Omental fat pad (tissue), 4 donors: ENCODE data around the gene ASGR1. TPM values are rescaled to one million over a fixed set of nuclear protein-coding genes. Genes with fewer than 3 reads are reported as not detected.
"Not testable (repeated sequence)": the region's sequence is repeated elsewhere in the genome, so short reads cannot be mapped to it uniquely, and the experiment has no call there.

Experiments
- ATAC-seq: fragments of 150-250 bp; one replicate; pipeline ENCODE4 v1.9.1; 2016; ENCODE audit warnings: mild to moderate bottlenecking, moderate library complexity; ENCODE audit not compliant: low FRiP score
- DNase-seq: peaks from one replicate; pipeline ENCODE4 v3.0.0-alpha.2; 2019; ENCODE audit warnings: low spot score
- total RNA-seq, 4 donors: library from RNA; depleted of rRNA; stranded (reverse); fragments of >200 nt; gene quantifications; one replicate each; pipeline ENCODE4 v1.1.0, GENCODE V29; 2016
- TF ChIP-seq, protein P1 (sequence below), 3 donors: fragments of 450-650 bp; IDR thresholded peaks; one replicate each; pipeline ENCODE4 v1.5.1; 2016 to 2017; ENCODE audit warnings: antibody characterized with exemption in 3 of 3, mild to moderate bottlenecking in 3 of 3, moderate library complexity in 2 of 3

The ASGR1 gene
- total RNA-seq, 4 donors from 2014 or later = 0.56 to 2.5 (median 1.4) TPM

DNA sequence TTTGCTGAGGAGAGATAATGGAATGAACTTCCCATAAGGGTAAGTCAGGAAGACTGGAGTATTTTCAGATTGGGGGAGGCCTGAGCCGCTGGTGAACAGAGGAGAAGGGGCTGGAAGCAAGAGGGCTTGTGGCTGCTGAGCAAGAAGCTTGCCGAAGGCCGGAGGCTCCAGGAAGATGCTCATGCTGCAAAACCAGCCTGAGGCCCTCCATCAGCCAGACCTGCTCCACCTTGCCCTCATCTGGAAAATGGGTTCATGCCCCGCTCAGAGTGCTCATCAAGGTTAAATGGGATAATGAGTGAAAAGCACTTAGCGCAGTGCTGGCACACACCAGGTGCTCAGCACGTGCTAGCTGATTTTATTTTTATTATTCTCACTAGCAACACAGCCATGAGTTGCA lies 5.5 kb upstream of the ASGR1 start:
- TF ChIP-seq, protein P1, sequence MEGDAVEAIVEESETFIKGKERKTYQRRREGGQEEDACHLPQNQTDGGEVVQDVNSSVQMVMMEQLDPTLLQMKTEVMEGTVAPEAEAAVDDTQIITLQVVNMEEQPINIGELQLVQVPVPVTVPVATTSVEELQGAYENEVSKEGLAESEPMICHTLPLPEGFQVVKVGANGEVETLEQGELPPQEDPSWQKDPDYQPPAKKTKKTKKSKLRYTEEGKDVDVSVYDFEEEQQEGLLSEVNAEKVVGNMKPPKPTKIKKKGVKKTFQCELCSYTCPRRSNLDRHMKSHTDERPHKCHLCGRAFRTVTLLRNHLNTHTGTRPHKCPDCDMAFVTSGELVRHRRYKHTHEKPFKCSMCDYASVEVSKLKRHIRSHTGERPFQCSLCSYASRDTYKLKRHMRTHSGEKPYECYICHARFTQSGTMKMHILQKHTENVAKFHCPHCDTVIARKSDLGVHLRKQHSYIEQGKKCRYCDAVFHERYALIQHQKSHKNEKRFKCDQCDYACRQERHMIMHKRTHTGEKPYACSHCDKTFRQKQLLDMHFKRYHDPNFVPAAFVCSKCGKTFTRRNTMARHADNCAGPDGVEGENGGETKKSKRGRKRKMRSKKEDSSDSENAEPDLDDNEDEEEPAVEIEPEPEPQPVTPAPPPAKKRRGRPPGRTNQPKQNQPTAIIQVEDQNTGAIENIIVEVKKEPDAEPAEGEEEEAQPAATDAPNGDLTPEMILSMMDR (IDR thresholded peaks at IDR 0.05) = no peak
- DNase-seq = no peak
- ATAC-seq = no peak

DNA sequence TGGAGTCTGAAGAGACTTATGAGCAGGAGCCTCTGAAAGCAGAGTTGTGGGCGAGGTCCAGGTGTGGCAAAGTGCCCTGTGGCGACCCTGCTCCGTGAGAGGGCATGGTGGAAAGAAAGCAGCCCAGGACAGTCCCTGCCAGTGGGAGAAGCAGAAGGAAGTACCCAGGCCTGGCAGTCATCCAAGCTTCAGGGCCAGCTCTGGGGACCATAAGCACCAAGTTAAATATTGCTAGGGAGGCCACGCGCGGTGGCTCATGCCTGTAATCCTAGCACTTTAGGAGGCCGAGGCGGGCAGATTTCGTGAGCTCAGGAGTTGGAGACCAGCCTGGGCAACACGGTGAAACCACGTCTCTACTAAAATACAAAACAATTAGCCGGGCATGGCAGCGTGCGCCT lies 4.9 kb upstream of the ASGR1 start:
- DNase-seq (no peak), ATAC-seq (no peak)
- TF ChIP-seq, protein P1 (IDR thresholded peaks at IDR 0.05) = no peak

DNA sequence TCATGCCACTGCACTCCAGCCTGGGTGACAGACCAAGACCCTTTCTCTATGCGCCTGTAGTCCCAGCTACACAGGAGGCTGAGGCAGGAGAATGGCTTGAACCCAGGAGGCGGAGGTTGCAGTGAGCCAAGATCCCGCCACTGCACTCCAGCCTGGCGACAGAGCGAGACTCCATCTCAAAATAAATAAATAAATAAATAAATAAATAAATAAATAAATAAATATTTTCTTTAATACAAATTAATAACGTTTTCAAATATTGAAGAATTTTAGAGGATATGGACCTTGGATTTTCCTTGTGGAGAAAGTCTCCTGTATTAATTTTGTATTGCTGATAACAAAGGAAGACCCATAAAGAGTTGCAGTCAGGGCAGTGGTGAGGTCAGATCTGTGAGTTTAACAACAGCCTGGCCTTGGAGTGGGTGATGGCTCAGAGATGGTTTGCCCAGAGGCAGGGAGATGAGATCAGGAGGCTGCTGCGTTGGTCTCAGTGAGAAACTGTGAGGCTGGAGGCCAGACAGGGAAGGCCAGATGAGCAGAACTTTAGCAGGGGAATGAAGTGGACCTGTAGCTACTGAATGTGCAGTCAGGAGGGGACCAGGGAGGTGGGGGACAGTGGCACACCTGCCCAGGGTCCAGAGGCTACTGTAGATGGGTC lies 4.4 kb upstream of the ASGR1 start:
- TF ChIP-seq, protein P1 (IDR thresholded peaks at IDR 0.05) = no peak
- ATAC-seq = no peak

DNA sequence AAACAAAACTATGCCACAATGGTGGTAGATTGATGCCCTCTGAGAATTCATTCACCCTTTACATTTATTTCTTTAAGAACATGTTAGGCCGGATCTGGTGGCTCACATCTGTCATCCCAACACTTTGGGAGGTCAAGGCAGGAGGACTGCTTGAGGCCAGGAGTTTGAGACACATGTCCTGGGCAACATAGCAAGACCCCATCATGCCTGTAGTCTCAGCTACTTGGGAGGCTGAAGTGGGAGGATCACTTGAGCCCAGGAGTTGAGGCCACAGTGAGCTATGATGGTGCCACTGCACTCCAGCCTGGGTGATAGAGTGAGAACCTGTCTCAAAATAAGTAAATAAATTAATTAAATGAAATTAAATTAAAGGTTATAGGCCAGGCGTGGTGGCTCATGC lies 2.9 kb upstream of the ASGR1 start:
- not testable (repeated sequence) for DNase-seq, ATAC-seq

More for the DNA sequence above, 4.4 kb upstream of the ASGR1 start:
- no peak for DNase-seq

DNA sequence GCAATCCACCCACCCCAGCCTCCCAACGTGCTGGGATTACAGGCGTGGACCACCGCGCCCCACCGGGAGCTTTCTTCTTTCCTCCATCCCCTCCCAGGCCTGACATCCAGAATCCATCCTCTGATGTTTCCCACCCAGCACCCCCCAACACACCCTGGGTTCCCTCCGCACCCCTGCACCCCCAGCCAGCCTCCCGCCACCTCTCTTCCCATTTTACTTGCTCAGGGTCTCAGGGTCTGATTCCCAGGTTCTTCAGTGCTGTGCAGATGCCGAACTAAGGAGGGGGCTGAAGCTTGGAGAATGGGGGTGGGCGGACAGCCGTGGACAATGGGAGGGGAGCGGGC lies 225 bp downstream of the ASGR1 start:
- ATAC-seq = no peak
- TF ChIP-seq, protein P1 (IDR thresholded peaks at IDR 0.05) = no peak
- DNase-seq = no peak

DNA sequence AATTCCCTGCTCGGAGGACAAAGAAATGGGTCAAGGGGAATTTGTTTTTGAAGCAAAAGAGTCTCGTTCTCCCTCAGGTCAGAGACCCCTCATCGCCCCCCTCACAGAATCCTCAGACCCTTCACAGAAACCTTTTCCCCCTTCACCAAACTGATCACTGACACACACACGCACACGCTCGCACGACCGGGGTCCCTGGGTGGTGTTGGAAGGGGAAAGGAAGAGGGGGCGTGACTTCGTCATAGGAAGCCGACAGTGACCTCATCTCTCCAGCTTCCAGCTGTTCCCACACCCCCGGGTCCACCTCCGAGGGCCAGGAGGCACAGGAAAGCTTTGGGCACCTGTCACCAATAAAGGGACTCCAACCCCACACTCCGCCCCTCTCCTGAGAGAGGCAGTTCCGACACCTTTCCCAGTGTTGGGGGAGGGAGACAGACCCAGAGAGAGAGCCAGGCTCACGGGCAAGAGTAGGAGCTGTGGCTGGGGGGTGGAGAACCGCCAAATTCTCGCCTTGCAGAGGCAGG lies 1.2 kb downstream of the ASGR1 start:
- peak; percentile 17 for ATAC-seq
- no peak for DNase-seq
- TF ChIP-seq, protein P1 (IDR thresholded peaks at IDR 0.05) = no peak

DNA sequence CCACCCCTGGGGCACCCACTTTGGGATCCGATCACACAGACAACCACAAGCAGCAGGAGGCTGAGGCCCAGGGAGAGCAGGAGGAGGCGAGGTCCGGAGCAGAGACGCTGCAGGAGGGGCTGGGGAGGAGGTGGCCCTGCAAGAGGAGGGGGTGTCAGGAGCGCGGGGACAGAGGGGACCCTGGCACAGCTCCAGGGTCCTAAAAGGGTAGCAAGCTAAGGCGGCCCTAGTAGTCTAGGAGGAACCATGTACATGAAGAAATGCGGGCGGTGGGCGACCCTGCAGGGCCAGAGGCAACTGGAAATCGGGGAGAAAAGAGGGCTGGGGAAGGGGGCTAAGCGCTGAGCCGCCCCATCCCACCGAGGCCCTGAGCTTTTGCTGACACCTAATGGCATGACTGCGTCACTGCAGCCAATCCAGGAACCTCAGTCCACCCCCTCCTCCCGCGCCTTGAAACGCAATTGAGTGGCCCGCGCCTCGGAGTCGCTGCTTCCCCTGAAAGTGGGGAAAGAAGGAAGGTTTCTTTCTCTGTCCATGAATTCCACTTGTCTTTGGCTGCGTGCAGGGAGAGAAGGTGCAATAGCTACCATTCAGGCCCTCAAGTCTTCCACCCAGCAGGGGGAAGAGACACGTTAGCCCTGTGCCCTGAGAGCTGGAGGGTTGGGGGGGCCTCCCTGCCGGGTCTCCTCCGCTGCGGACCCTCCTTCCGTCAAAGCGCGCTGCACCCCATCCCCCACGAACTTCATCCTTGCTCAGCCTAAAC lies 1.8 kb downstream of the ASGR1 start:
- DNase-seq = peak; percentile 28
- TF ChIP-seq, protein P1 (IDR thresholded peaks at IDR 0.05) = peak in 1 of 3 donors; percentile 31
- peak; percentile 41 for ATAC-seq
